Measurements from ENCODE around the gene GRID1.

GRID1 gene

GRCh38 chr10:86366033-86366901 lies at the start of gene GRID1:
TSS of gene GRID1 (minus strand) at chr10:86366795.
- DNase-seq (ENCODE audit: insufficient read length, low spot score) (peak; percentile 62), FAIRE-seq (no peak)
- TF ChIP-seq CTCF (IDR thresholded peaks at IDR 0.05; ENCODE audit: insufficient read depth, missing control alignments), result no peak

- no peak for TF ChIP-seq CTCF (IDR thresholded peaks at IDR 0.05; ENCODE audit: insufficient read depth, missing control alignments)
- no peak for DNase-seq (ENCODE audit: insufficient read length, low spot score)
- FAIRE-seq, result no peak
These were observed 49.0 kb upstream of the GRID1 start for GRCh38 chr10:86415583-86415982.

GRCh38 chr10:86415116-86415515 lies 48.5 kb upstream of the GRID1 start:
- no peak for TF ChIP-seq CTCF (IDR thresholded peaks at IDR 0.05; ENCODE audit: insufficient read depth, missing control alignments)
- DNase-seq (ENCODE audit: insufficient read length, low spot score), result no peak
- no peak for FAIRE-seq

GRCh38 chr10:86413046-86413728 lies 46.6 kb upstream of the GRID1 start:
- no peak for FAIRE-seq
- no peak for TF ChIP-seq CTCF (IDR thresholded peaks at IDR 0.05; ENCODE audit: insufficient read depth, missing control alignments)
- no peak for DNase-seq (ENCODE audit: insufficient read length, low spot score)

- TF ChIP-seq CTCF (IDR thresholded peaks at IDR 0.05; ENCODE audit: insufficient read depth, missing control alignments), result no peak
- DNase-seq (ENCODE audit: insufficient read length, low spot score), result no peak
- no peak for FAIRE-seq
These were observed 45.4 kb upstream of the GRID1 start for GRCh38 chr10:86411852-86412560.

GRCh38 chr10:86411281-86411841 lies 44.8 kb upstream of the GRID1 start:
- TF ChIP-seq CTCF (IDR thresholded peaks at IDR 0.05; ENCODE audit: insufficient read depth, missing control alignments), result no peak
- DNase-seq (ENCODE audit: insufficient read length, low spot score) (no peak), FAIRE-seq (no peak)
